Esophagus muscularis mucosa (tissue), 4 donors: ENCODE measurements around the gene UCP3.

Experiments used
- CTCF ChIP-seq, 3 experiments: fragments of 200-600 bp in 2 of 3; fragments of 450-650 bp in 1 of 3; sonication (generic) in 2 of 3; IDR thresholded peaks; one replicate each; pipeline ENCODE4 v1.5.1; 2017 to 2019; ENCODE audit warnings: antibody characterized with exemption in 3 of 3, mild to moderate bottlenecking in 2 of 3, moderate library complexity in 1 of 3
- EP300 ChIP-seq: sonication (generic); formaldehyde crosslinking; IDR thresholded peaks from one replicate; pipeline ENCODE4 v1.6.1; 2017; ENCODE audit warnings: antibody characterized with exemption
- POLR2A ChIP-seq: fragments of 450-650 bp; IDR thresholded peaks from one replicate; pipeline ENCODE4 v1.6.1; 2017; ENCODE audit warnings: antibody characterized with exemption, moderate library complexity, mild to moderate bottlenecking, low read depth
- POLR2AphosphoS5 ChIP-seq, 2 donors: sonication (generic); formaldehyde crosslinking; IDR thresholded peaks; one replicate each; pipeline ENCODE4 v1.6.1; 2017; ENCODE audit warnings: antibody characterized with exemption in 2 of 2

GRCh38 chr11:73965764-73966121, 43.1 kb downstream of the UCP3 start:
- TF ChIP-seq CTCF (IDR thresholded peaks at IDR 0.05): no peak
- TF ChIP-seq POLR2A: no peak
- no peak for TF ChIP-seq POLR2AphosphoS5 (IDR thresholded peaks at IDR 0.05)
- no peak for TF ChIP-seq EP300
